Liver (tissue), 9 donors: Measurements from ENCODE around the gene SGSM1. TPM values are rescaled to one million over a fixed set of nuclear protein-coding genes. Genes with fewer than 3 reads are reported as not detected.

Experiments used
- DNase-seq: peaks from one replicate; pipeline ENCODE4 v3.0.0-alpha.2; 2017; ENCODE audit warnings: low spot score
- H3K27ac ChIP-seq, 2 donors: one replicate each; pipeline ENCODE4 v1.7.0; 2013; ENCODE audit warnings: inconsistent platforms in 2 of 2, low read length in 2 of 2, control low read depth in 1 of 2, low read depth in 1 of 2, mild to moderate bottlenecking in 1 of 2
- H3K27me3 ChIP-seq, 4 donors: one replicate each; pipeline versions ENCODE4 v1.6.1 to v1.7.0; 2013; ENCODE audit warnings: low read length in 3 of 4, inconsistent platforms in 1 of 4, mild to moderate bottlenecking in 1 of 4, moderate library complexity in 1 of 4; ENCODE audit not compliant: control insufficient read depth in 4 of 4, insufficient read depth in 4 of 4
- H3K36me3 ChIP-seq, 4 donors: one replicate each; pipeline versions ENCODE4 v1.6.1 to v1.7.0; 2013; ENCODE audit warnings: low read length in 3 of 4, mild to moderate bottlenecking in 3 of 4, low read depth in 1 of 4, moderate library complexity in 1 of 4; ENCODE audit not compliant: control insufficient read depth in 4 of 4, insufficient read depth in 3 of 4
- H3K4me1 ChIP-seq, 4 donors: one replicate each; pipeline versions ENCODE4 v1.6.1 to v1.7.0; 2013; ENCODE audit warnings: low read length in 3 of 4, mild to moderate bottlenecking in 3 of 4, moderate library complexity in 1 of 4; ENCODE audit not compliant: control insufficient read depth in 4 of 4, insufficient read depth in 4 of 4
- H3K4me3 ChIP-seq, 3 donors: one replicate each; pipeline versions ENCODE4 v1.6.1 to v1.7.0; 2013; ENCODE audit warnings: low read length in 3 of 3, control low read depth in 1 of 3, low read depth in 1 of 3, mild to moderate bottlenecking in 1 of 3
- H3K9ac ChIP-seq, 2 donors: one replicate each; pipeline ENCODE4 v1.7.0; 2013; ENCODE audit warnings: low read length in 2 of 2, mild to moderate bottlenecking in 2 of 2, moderate library complexity in 2 of 2, control low read depth in 1 of 2, low read depth in 1 of 2
- H3K9me3 ChIP-seq, 4 donors: one replicate each; pipeline versions ENCODE4 v1.6.1 to v1.7.0; 2013; ENCODE audit warnings: low read length in 3 of 4; ENCODE audit not compliant: control insufficient read depth in 4 of 4
- ATF3 ChIP-seq: IDR thresholded peaks from 2 replicates; pipeline ENCODE4 v1.6.1; 2016; ENCODE audit warnings: antibody characterized with exemption
- CTCF ChIP-seq: fragments of 150-350 bp; IDR thresholded peaks from 2 replicates; pipeline ENCODE4 v1.5.1; 2017; ENCODE audit warnings: improper control_type of control experiment, low read depth, low read length; ENCODE audit not compliant: missing input control
- EGR1 ChIP-seq, 2 donors: IDR thresholded peaks; 2 replicates each; pipeline ENCODE4 v1.6.1; 2016 to 2018; ENCODE audit warnings: antibody characterized with exemption in 2 of 2, low read depth in 2 of 2
- FOXA1 ChIP-seq: IDR thresholded peaks from 2 replicates; pipeline ENCODE4 v1.6.1; 2016; ENCODE audit warnings: antibody characterized with exemption
- FOXA2 ChIP-seq: IDR thresholded peaks from 2 replicates; pipeline ENCODE4 v1.6.1; 2016; ENCODE audit warnings: antibody characterized with exemption
- GABPA ChIP-seq, 2 donors: IDR thresholded peaks in 1 of 2; conservative IDR thresholded peaks in 1 of 2; 2 replicates each; pipeline ENCODE4 v1.6.1; 2016; ENCODE audit warnings: antibody characterized with exemption in 2 of 2, mild to moderate bottlenecking in 1 of 2, moderate library complexity in 1 of 2
- HNF4A ChIP-seq, 2 donors: conservative IDR thresholded peaks; 2 replicates each; pipeline ENCODE4 v1.6.1; 2016; ENCODE audit warnings: antibody characterized with exemption in 2 of 2, mild to moderate bottlenecking in 2 of 2
- HNF4G ChIP-seq: IDR thresholded peaks from 2 replicates; pipeline ENCODE4 v1.6.1; 2016; ENCODE audit warnings: antibody characterized with exemption
- JUND ChIP-seq, 2 donors: IDR thresholded peaks; 2 replicates each; pipeline ENCODE4 v1.6.1; 2016; ENCODE audit warnings: antibody characterized with exemption in 2 of 2
- MAX ChIP-seq: IDR thresholded peaks from 2 replicates; pipeline ENCODE4 v1.6.1; 2016; ENCODE audit warnings: antibody characterized with exemption
- NR2F2 ChIP-seq: IDR thresholded peaks from 2 replicates; pipeline ENCODE4 v1.6.1; 2016; ENCODE audit warnings: antibody characterized with exemption
- RAD21 ChIP-seq, 2 donors: IDR thresholded peaks; 2 replicates each; pipeline ENCODE4 v1.6.1; 2016; ENCODE audit warnings: antibody characterized with exemption in 2 of 2, mild to moderate bottlenecking in 2 of 2
- REST ChIP-seq: IDR thresholded peaks from 2 replicates; pipeline ENCODE4 v1.6.1; 2016; ENCODE audit warnings: antibody characterized with exemption, mild to moderate bottlenecking
- RXRA ChIP-seq, 2 donors: IDR thresholded peaks; 2 replicates each; pipeline ENCODE4 v1.6.1; 2017 to 2018; ENCODE audit warnings: antibody characterized with exemption in 2 of 2, mild to moderate bottlenecking in 1 of 2
- SP1 ChIP-seq: IDR thresholded peaks from 2 replicates; pipeline ENCODE4 v1.6.1; 2018; ENCODE audit warnings: antibody characterized with exemption, mild to moderate bottlenecking
- TAF1 ChIP-seq: conservative IDR thresholded peaks from 2 replicates; pipeline ENCODE4 v1.6.1; 2016; ENCODE audit warnings: antibody characterized with exemption, mild to moderate bottlenecking
- YY1 ChIP-seq: IDR thresholded peaks from 2 replicates; pipeline ENCODE4 v1.6.1; 2016; ENCODE audit warnings: antibody characterized with exemption, mild to moderate bottlenecking
- ZBTB33 ChIP-seq: IDR thresholded peaks from 2 replicates; pipeline ENCODE4 v1.6.1; 2016; ENCODE audit warnings: antibody characterized with exemption
- WGBS: extraction: QIAGEN DNeasy Blood & Tissue Kit; methylation state at CpG from one replicate; pipeline ENCODE4 v1.1.7; 2013; 5-methylcytosine and 5-hydroxymethylcytosine counted together
- polyA plus RNA-seq, 2 donors: library from polyadenylated mRNA; stranded (reverse) in 1 of 2; unstranded in 1 of 2; fragments of 200-250 nt in 1 of 2; fragments of >200 nt in 1 of 2; fragmentation: Nextera tagmentation in 1 of 2; extraction: Ambion mirVana in 1 of 2; gene quantifications; one replicate each; pipeline versions ENCODE4 v1.2.1 to v1.2.3, GENCODE V29; 2013 to 2015
- total RNA-seq, 2 donors: library from RNA; depleted of rRNA; stranded (reverse); fragments of >200 nt; gene quantifications; one replicate each; pipeline ENCODE4 v1.2.3, GENCODE V29; 2014
- donor health status: healthy.
- donor health status: healthy.
- donor health status: healthy.
- donor health status: healthy.
- donor health status: healthy.

The SGSM1 gene
- total and polyA plus RNA-seq, 4 donors, result 0.08 to 0.51 (median 0.21) TPM

GRCh38 chr22:24819911-24820461 is 14.0 kb downstream of the SGSM1 start:
- Histone ChIP-seq H3K4me3 (no peak overlapping the region), H3K36me3 (no peaks in the 10 kb centered on the region), H3K9ac (no peak overlapping the region), H3K27ac (peak overlapping the region in 1 of 2 donors; percentile 19), H3K9me3 (no peaks in the 10 kb centered on the region), H3K27me3 (no peaks in the 10 kb centered on the region), H3K4me1 (peaks cover 0 to 13% (median 9%) of the 10 kb centered on the region in 4 donors)
- WGBS, result 25% methylated on average over 10 of the region's 10 CpGs
- DNase-seq, result no peak
- TF ChIP-seq CTCF (no peak), GABPA (IDR thresholded peaks at IDR 0.05 in 1 of 2, conservative IDR thresholded peaks at IDR 0.05 in 1 of 2) (no peak), TAF1 (no peak), REST (no peak), FOXA2 (no peak), RXRA (IDR thresholded peaks at IDR 0.05) (peak; percentile 31 to 53), YY1 (no peak), JUND (IDR thresholded peaks at IDR 0.05) (no peak), SP1 (peak; percentile 48), RAD21 (IDR thresholded peaks at IDR 0.05) (no peak), ATF3 (no peak), ZBTB33 (no peak), MAX (no peak)

GRCh38 chr22:24822471-24822870 is 16.5 kb downstream of the SGSM1 start:
- WGBS, result 37% methylated on average over 2 of the region's 2 CpGs
- H3K27me3 ChIP-seq, result no peaks in the 10 kb centered on the region
- DNase-seq, result no peak
- H3K9me3 ChIP-seq, result no peaks in the 10 kb centered on the region
- no peak overlapping the region for H3K9ac ChIP-seq
- H3K4me3 ChIP-seq, result no peak overlapping the region
- no peaks in the 10 kb centered on the region for H3K36me3 ChIP-seq
- no peak overlapping the region for H3K27ac ChIP-seq
- peaks cover 0 to 13% (median 9%) of the 10 kb centered on the region in 4 donors for H3K4me1 ChIP-seq
- TF ChIP-seq RAD21 (IDR thresholded peaks at IDR 0.05) (no peak), EGR1 (IDR thresholded peaks at IDR 0.05; ENCODE audit: low read depth in 2 of 2) (no peak), FOXA1 (no peak), HNF4A (conservative IDR thresholded peaks at IDR 0.05) (no peak), YY1 (no peak), TAF1 (no peak), ZBTB33 (no peak), SP1 (no peak), RXRA (IDR thresholded peaks at IDR 0.05) (no peak), HNF4G (no peak), NR2F2 (no peak), MAX (no peak), ATF3 (no peak)
